Measurements from ENCODE around the gene STAT1.

STAT1 gene

DNA sequence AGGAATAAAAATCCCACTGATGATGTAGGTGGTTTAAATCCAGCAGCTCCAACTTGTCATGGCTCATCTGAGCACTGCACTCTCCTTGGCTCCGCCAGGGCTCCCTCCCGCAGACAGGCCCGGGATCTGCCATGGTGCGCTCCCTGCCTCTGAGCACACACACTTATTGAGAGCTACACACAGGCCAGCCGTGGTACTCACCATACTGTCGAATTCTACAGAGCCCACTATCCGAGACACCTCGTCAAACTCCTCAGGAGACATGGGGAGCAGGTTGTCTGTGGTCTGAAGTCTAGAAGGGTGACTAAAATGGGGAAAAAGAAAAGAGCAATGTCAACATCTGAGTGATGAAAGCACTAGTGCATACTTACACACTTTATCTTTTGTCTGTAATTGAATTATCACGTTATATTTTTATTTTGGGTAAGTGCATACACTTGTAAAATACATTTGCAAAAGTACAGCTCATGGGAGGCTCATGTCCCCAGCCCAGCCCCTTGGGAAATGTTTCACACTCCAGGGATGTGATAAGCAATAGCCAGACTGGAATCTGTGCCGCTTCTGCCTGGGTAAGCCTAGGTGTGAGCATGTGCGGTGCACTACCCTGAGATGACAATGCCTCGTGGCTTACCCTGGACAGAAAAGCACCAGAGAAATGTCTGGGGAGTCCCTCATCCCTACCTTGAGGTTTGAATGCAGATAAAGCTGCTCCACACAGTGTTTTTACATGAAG, 39.2 kb downstream of the STAT1 start:
- Histone ChIP-seq H3K4me1 (ENCODE audit: low read length) (no peaks in the 10 kb centered on the region), H3K4me2 (ENCODE audit: low read length) (no peak overlapping the region), H2AFZ (ENCODE audit: low read depth, low read length) (no peak overlapping the region), H3K79me2 (ENCODE audit: low read length) (no peaks in the 10 kb centered on the region), H3K36me3 (replicated peaks; ENCODE audit: low read depth, low read length) (peaks cover 64% of the 10 kb centered on the region), H3K9me3 (ENCODE audit: insufficient read depth, low read length) (no peaks in the 10 kb centered on the region), H4K20me1 (ENCODE audit: insufficient read depth, low read length) (no peaks in the 10 kb centered on the region), H3K9ac (ENCODE audit: low read length) (no peak overlapping the region), H3K4me3 (ENCODE audit: low read length) (no peak overlapping the region), H3K27me3 (ENCODE audit: low read depth, low read length) (no peaks in the 10 kb centered on the region), H3K27ac (ENCODE audit: low read length) (no peak overlapping the region)
- no peak for TF ChIP-seq EZH2phosphoT487 (IDR thresholded peaks at IDR 0.05; ENCODE audit: low read depth)
- no peak for TF ChIP-seq CTCF (IDR thresholded peaks at IDR 0.05; ENCODE audit: low read depth, low read length)

DNA sequence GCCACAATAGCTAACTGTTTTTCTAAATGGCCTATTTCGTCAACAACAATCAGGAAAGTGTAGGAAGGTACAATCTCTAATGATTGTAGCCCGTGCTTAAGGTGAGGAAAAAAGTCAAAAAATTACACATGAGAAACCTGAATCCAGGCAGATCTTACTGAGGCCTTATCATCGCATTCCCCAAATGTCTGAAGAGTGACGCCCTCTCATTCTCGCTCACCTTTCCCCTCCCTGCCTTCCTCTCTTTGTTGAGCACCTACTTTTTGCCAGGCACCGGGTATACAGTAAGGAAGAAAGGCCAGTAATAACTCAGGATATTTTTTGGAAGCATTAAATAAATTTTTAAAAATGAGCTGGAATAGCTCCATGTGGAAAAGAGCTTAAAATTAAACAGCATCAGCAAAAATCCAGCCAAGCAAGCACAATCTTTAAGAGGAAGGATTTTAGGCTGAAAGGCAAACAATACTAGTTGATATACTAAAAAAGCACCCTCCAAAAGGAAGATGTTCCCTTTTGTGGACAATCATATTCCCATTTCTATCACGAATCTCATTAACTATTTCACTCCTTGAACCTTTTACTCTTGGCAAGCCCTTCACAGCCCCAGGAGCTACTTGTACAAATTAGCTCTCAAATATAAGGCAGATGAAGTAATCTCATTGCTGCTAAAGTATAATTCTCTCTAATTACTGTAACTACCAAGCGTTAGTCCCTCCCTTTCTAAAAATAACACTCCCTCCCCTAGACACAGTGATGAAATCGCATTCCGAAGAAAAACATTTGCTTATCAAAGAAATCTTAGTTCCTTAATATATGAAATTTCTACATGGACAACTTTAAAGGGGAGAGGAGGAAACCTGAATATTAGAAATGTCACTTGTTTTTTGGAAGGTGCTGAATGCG, 40.0 kb downstream of the STAT1 start:
- H3K79me2 ChIP-seq (ENCODE audit: low read length), result no peaks in the 10 kb centered on the region
- no peak overlapping the region for H3K9ac ChIP-seq (ENCODE audit: low read length)
- no peak for TF ChIP-seq CTCF (IDR thresholded peaks at IDR 0.05; ENCODE audit: low read depth, low read length)
- TF ChIP-seq EZH2phosphoT487 (IDR thresholded peaks at IDR 0.05; ENCODE audit: low read depth), result no peak
- no peak overlapping the region for H3K4me3 ChIP-seq (ENCODE audit: low read length)
- H3K9me3 ChIP-seq (ENCODE audit: insufficient read depth, low read length), result no peaks in the 10 kb centered on the region
- no peak overlapping the region for H2AFZ ChIP-seq (ENCODE audit: low read depth, low read length)
- peaks cover 68% of the 10 kb centered on the region for H3K36me3 ChIP-seq (replicated peaks; ENCODE audit: low read depth, low read length)
- no peak overlapping the region for H3K4me2 ChIP-seq (ENCODE audit: low read length)
- H3K4me1 ChIP-seq (ENCODE audit: low read length), result no peaks in the 10 kb centered on the region
- no peaks in the 10 kb centered on the region for H4K20me1 ChIP-seq (ENCODE audit: insufficient read depth, low read length)
- H3K27me3 ChIP-seq (ENCODE audit: low read depth, low read length), result no peaks in the 10 kb centered on the region
- no peak overlapping the region for H3K27ac ChIP-seq (ENCODE audit: low read length)

DNA sequence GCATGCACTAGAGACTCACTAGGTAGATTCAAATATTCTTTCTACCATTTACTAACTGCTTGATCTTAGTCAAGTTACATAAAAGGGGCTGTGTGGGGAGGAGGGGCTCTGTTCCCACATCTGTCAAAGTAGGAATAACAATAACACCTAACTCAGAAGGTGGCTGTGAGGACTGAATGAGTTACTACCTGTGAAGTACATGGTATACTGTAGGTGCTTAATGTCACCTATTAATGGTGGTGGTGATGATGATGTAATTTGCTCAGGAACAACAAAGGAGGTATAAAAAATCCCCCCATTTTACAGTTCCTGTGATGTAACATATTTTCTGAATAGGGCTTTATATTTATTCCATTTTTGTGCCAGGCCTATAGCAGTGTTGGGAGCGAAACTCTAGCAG, 40.7 kb downstream of the STAT1 start:
- H3K9ac ChIP-seq (ENCODE audit: low read length), result no peak overlapping the region
- TF ChIP-seq EZH2phosphoT487 (IDR thresholded peaks at IDR 0.05; ENCODE audit: low read depth) (no peak), CTCF (IDR thresholded peaks at IDR 0.05; ENCODE audit: low read depth, low read length) (no peak)
- no peaks in the 10 kb centered on the region for H3K9me3 ChIP-seq (ENCODE audit: insufficient read depth, low read length)
- no peaks in the 10 kb centered on the region for H3K27me3 ChIP-seq (ENCODE audit: low read depth, low read length)
- H3K4me1 ChIP-seq (ENCODE audit: low read length), result no peaks in the 10 kb centered on the region
- peaks cover 65% of the 10 kb centered on the region for H3K36me3 ChIP-seq (replicated peaks; ENCODE audit: low read depth, low read length)
- no peak overlapping the region for H2AFZ ChIP-seq (ENCODE audit: low read depth, low read length)
- no peaks in the 10 kb centered on the region for H4K20me1 ChIP-seq (ENCODE audit: insufficient read depth, low read length)
- H3K4me2 ChIP-seq (ENCODE audit: low read length), result no peak overlapping the region
- H3K27ac ChIP-seq (ENCODE audit: low read length), result no peak overlapping the region
- no peak overlapping the region for H3K4me3 ChIP-seq (ENCODE audit: low read length)
- H3K79me2 ChIP-seq (ENCODE audit: low read length), result no peaks in the 10 kb centered on the region

DNA sequence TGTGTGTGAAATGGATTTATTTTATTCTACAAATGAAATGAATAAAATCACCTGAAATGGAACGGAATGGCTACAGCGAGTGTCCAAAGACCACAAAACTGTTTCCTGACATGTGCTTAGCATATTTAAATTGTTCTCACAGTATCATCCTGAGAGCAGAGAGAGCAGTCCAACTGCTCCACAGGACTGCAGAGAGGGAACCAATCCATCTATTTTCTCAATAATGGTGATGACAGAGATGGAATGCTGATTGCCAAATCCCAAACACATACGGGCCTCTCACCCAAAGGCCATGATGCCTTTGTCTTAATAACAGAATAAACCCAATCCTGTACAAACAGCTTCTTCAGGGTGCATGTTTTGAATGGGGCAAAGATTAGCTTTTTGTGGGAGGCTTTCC, 41.1 kb downstream of the STAT1 start:
- Histone ChIP-seq H3K27me3 (ENCODE audit: low read depth, low read length) (no peaks in the 10 kb centered on the region), H3K27ac (ENCODE audit: low read length) (no peak overlapping the region), H3K9me3 (ENCODE audit: insufficient read depth, low read length) (no peaks in the 10 kb centered on the region), H3K4me2 (ENCODE audit: low read length) (no peak overlapping the region), H3K9ac (ENCODE audit: low read length) (no peak overlapping the region), H2AFZ (ENCODE audit: low read depth, low read length) (no peak overlapping the region), H3K36me3 (replicated peaks; ENCODE audit: low read depth, low read length) (peaks cover 69% of the 10 kb centered on the region), H3K4me3 (ENCODE audit: low read length) (no peak overlapping the region), H3K79me2 (ENCODE audit: low read length) (no peaks in the 10 kb centered on the region), H4K20me1 (ENCODE audit: insufficient read depth, low read length) (no peaks in the 10 kb centered on the region), H3K4me1 (ENCODE audit: low read length) (no peaks in the 10 kb centered on the region)
- TF ChIP-seq CTCF (IDR thresholded peaks at IDR 0.05; ENCODE audit: low read depth, low read length) (no peak), EZH2phosphoT487 (IDR thresholded peaks at IDR 0.05; ENCODE audit: low read depth) (no peak)
